GM19395 (cell line): Measurements from ENCODE around the gene SLC44A3.

ENCODE experiments used
- ATAC-seq: cut with Tn5 transposase; IDR thresholded peaks from one replicate; pipeline ENCODE4 v1.9.1; 2021; ENCODE audit warnings: mild to moderate bottlenecking, moderate library complexity; ENCODE audit not compliant: unreplicated experiment

Gene SLC44A3

GRCh38 chr1:94905207-94905606, 85.0 kb downstream of the SLC44A3 start:
- no peak for ATAC-seq

GRCh38 chr1:94906382-94906781, 86.2 kb downstream of the SLC44A3 start:
- no peak for ATAC-seq

GRCh38 chr1:94907136-94907535, 87.0 kb downstream of the SLC44A3 start:
- ATAC-seq = no peak

- no peak for ATAC-seq
These were observed 88.0 kb downstream of the SLC44A3 start for GRCh38 chr1:94908190-94908589.

- no peak for ATAC-seq
These were observed 88.8 kb downstream of the SLC44A3 start for GRCh38 chr1:94908965-94909364.

GRCh38 chr1:94909486-94909885, 89.3 kb downstream of the SLC44A3 start:
- no peak for ATAC-seq

- no peak for ATAC-seq
These were observed 92.4 kb downstream of the SLC44A3 start for GRCh38 chr1:94912263-94913184.

- ATAC-seq = no peak
These were observed 97.1 kb downstream of the SLC44A3 start for GRCh38 chr1:94917251-94917650.

GRCh38 chr1:94919241-94920030, 99.3 kb downstream of the SLC44A3 start:
- ATAC-seq = no peak

GRCh38 chr1:94920061-94920460, 99.9 kb downstream of the SLC44A3 start:
- no peak for ATAC-seq

- no peak for ATAC-seq
These were observed 101.8 kb downstream of the SLC44A3 start for GRCh38 chr1:94921977-94922376.

- no peak for ATAC-seq
These were observed 102.7 kb downstream of the SLC44A3 start for GRCh38 chr1:94922761-94923331.

- ATAC-seq = no peak
These were observed 104.8 kb downstream of the SLC44A3 start for GRCh38 chr1:94925004-94925403.

- ATAC-seq = peak; percentile 5
These were observed 105.5 kb downstream of the SLC44A3 start for GRCh38 chr1:94925561-94926125.

- ATAC-seq = peak; percentile 39
These were observed 106.2 kb downstream of the SLC44A3 start for GRCh38 chr1:94926126-94926914.

- ATAC-seq = peak; percentile 84
These were observed 106.8 kb downstream of the SLC44A3 start, which contains the start of gene CNN3 for GRCh38 chr1:94926915-94927404. Gene CNN3, minus strand, starts transcription at chr1:94927110. Its CDS starts 216 bp downstream, at chr1:94926894.

- ATAC-seq = no peak
These were observed 107.4 kb downstream of the SLC44A3 start for GRCh38 chr1:94927405-94928175.

- ATAC-seq = no peak
These were observed 108.3 kb downstream of the SLC44A3 start for GRCh38 chr1:94928293-94928939.
